Endometrium (tissue), 2 donors: Measurements from ENCODE around the gene RAD52.
"Not testable (repeated sequence)": the region's sequence is repeated elsewhere in the genome, so short reads cannot be mapped to it uniquely, and the experiment has no call there.

Experiments used
- FAIRE-seq: peaks from 2 replicates; lab custom pipeline; 2012; peaks lifted over from hg19 to GRCh38; lab: Jason Lieb, UNC
- donor health status: control.
- donor health status: control.

RAD52 gene

DNA sequence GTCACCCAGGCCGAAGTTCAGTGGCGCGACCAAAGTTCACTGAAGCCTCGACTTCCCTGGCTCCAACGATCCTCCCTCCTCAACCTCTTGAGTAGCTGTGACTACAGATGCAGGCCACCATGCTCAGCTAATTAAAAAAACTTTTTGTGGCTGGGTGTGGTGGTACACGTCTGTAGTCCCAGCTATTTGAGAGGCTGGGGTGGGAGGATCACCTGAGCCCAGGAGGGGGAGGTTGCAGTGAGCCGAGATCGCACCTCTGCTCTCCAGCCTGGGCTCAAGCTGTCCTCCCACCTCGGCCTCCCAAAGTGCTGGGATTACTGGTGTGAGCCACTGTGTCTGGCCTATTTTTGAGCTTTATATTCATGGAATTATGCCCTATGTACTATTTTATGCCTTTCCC lies 18.1 kb upstream of the RAD52 start:
- FAIRE-seq = no peak

DNA sequence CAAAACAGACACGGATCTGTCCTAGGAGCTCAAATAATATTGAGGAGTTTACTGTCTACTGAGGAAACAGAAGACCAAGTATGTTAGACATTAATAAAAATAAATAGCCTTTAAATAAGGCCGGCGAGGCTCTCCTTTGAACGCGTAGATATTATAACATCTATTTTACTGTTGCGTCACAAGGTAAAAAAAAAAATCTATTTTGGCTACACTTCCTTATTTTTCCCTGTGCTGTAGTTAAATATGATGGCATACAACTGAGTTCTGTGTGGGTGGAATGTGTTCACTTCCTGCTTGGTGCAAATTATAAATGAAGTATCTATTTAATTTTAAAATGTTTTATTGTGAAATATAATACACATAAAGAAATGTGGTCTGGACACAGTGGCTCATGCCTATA lies 17.2 kb upstream of the RAD52 start:
- FAIRE-seq = no peak

DNA sequence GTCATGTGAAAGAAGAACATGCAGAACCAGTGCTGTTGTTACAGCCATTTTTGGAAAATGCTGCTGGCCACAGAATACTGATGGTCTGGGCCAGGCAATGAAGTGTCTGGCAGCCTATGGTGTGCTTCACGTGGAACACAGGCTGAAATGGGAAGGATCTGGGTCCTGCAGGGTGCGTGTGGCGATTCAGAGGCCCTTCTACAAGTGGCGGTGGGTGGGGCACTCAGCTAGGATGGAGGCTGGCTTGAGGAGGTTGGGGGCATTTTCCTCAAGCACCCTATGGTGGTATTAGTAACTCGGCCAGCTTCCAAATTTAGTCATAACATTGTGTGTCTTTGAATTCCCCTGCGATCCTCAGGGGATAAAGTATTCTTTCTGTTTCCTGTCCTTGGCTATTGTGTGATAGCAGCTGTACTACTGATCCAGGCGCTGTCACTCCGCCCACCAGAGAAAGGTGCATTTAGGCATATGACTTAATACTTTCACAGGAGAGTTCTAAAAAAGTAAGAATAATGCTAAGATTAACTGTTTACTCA lies 9.2 kb upstream of the RAD52 start:
- FAIRE-seq = no peak

DNA sequence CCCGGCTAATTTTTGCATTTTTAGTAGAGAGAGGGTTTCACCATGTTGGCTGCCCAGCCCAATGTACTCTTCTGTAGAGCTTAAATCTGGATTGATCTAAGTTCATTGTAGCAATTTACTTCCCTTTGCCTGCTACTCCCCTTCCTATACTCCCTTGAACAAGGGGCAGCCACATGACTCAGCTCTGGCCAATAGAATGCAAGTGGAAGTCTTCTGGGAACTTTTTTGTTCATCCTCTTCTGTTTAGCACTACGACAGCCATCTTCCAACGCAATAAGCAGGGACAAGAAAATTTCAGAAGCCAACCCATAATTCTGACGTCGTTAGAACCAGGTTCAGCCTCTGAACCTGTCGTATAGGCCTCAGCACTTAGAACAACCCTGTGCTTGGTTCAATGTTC lies 6.4 kb upstream of the RAD52 start:
- no peak for FAIRE-seq

DNA sequence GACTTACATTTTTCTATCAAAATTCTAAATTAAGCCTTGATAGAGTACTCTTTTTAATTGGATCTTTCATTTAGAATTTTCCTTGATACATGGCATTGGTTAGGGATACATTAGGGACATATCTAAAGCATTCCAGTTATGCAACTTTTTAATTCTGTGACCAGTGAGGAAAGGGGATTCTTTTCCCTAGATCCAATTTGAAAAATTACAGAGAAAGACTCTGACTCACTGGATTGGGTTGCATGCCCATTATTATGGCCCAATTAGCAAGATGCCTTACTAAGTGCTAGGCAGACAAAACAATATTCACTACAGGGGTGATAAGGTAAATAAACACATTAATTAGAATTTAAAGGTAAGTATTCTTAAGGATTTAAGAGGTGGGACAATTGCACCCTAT lies 5.2 kb upstream of the RAD52 start:
- FAIRE-seq = no peak

DNA sequence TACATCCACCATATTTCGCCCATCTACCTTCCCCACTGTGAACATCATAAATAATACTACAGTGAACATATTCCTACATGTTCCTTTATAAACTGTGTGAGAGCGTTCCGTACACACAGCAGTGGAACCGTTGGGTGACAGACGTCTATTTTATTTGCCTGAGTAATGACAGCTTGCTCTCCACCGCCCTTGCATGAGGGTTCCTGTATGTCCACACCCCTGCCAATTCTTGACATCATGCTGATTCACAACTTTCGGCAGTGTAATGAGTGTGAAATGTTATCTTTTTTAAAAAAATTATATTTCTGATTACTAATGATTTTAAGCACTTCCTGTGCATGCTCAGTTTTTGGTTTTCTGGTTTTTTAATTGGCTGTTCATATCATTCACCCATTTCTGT lies 4.3 kb upstream of the RAD52 start:
- no peak for FAIRE-seq

DNA sequence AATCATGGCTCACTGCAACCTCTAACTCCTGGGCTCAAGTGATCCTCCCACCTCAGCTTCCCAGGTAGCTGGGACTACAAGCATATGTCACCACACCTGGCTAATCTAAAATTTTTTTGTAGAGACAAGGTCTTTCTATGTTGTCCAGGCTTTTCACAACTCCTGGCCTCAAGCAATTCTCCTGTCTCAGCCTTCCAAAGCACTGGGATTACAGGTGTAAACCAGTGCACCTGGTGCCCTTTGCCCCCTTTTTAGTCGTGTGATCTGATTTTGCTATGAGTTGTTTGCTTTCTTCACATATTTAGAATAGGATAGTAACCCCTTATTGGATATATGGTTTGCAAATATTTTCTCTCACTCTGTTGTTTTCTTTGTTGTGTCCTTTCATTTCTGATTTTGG lies 1.7 kb upstream of the RAD52 start:
- no peak for FAIRE-seq

DNA sequence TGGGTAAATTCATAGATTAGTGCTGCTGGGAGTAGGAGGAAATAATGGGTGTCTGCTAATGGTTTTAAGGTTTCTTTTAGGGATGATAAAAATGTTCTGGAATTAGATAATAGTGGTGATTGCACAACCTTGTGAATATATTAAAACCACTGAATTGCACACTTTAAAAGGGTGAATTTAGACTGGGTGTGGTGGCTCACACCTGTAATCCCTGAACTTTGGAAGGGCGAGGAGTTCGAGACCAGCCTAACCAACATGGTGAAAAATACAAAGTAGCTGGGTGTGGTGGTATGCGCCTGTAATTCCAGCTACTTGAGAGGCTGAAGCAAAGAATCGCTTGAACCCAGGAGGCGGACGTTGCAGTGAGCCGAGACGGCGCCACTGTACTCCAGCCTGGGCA lies 1.3 kb downstream of the RAD52 start:
- no peak for FAIRE-seq

DNA sequence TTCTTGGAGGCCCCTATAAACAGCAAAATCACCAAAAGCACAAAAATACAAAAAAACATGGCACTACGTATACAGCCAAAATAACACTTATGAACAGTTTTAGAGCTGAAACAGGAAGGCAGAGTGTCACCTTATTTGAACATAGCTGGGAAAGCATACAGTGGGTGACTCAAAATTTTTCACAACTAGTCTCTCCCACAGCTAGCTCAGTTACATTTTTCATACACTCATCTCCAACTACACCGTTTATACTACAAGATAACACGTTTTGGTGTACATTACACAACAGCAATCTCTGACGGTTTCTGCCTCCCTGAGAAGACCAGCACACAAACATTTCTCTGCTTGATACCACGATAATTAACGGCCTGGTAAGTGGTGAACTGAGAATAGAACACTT lies 2.9 kb downstream of the RAD52 start:
- FAIRE-seq = no peak

DNA sequence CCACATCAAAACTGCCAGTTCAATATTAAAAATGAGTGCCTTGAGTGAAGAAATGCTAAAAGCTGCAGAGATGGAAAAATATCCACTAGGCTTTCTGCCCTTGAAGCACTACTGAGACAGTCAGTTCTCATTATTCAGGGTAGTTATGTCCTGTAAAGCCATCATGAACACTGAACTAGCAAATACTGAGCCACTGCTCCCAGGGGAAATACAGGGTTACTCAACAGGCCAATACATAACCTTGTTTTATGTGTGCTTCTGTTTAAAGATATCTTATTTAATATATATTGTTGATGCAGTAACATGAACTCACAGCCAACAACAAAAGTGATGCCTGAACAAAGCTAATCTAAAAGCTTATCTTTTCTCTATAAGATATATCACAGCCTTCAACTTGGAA lies 3.3 kb downstream of the RAD52 start:
- FAIRE-seq = no peak

DNA sequence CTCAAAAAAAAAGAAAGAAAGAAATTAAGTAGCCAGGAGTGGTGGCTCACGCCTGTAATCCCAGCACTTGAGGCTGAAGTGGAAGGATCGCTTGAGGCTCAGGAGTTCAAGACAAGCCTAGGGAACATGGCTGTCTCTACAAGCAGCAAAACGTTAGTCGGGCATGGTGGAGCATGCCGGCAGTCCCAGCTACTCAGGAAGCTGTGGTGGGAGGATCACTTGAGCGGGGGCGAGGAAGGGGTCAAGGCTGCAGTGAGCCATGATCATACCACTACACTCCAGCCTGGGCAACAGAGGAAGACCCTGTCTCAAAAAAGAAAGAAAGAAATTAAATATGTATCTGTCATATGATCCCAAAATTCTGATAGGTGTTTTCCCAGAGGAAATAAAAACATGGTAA lies 5.3 kb downstream of the RAD52 start:
- FAIRE-seq = no peak

DNA sequence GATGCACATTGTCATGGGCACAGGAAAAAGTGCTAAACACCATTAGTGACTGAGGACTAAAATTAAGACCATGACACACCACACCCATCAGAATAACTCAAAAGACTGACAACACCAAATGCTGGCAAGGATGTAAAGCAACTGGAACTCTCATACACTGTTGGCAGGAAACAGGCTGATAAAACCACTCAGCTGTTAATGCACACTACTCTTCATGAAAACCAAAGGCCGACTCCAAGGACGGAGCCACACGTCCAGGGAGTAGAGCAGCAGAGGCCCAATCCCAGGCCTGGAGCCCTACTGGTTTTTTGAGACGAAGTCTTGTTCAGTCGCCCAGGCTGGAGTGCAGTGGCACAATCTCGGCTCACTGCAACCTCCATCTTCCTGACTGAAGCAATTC lies 6.4 kb downstream of the RAD52 start:
- FAIRE-seq = no peak

DNA sequence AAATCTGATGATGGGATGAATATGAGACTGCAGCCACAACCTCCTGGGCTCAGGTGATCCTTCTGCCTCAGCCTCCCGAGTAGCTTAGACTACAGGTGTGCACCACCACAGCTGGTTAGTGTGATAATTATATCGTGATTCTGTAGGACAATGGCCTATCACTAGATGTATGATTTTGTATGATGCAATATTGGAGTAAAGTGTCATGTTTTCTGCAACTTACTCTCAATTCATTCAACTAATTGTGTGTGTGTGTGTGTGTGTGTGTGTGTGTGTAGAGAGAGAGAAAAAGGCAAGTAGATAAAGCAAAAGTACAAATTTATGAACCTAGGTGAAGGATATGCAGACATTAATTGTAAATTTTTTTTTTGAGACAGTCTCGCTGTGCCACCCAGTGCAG lies 10.7 kb downstream of the RAD52 start:
- no peak for FAIRE-seq

DNA sequence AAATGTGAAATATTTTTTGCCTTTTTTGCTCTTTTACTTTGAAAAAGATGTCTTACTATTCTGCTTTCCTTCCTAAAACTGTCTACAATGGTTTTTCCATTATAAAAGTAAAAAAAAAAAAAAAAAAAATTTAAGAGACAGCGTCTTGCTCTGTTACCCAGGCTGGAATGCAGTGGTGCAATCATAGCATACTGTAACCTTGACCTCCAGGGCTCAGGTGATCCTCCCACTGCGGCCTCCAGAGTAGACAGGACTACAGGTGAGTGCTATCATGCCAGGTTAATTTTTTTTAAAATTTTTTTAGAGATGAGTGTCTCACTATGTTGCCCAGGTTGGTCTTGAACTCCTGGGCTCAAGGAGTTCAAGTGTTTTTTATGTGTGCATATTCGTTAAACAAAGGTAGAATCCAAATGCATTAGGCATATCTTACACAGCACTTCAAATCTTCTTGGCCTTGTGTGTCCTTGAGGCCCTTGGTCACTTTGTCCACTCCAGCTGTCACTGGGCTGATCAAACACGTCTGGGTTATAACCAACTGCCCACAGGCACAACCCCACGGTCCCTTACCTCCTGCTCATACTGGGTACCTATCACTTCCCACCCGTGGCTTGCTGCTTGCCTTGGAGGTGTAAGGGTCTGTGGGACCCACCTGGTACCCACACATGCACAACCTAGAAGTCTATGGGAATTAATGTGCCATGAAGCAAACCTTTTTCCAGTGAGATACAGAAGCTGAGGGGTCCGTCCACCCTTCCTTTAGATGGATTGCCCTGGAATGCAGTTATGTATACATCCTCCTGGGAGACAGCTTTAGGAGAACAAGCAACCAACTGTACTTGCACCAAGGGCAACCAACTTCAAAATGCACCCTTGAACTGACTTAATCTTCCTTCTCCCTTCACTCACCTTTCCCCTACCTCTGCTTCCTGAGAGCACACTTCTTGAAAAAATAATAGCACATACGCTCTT lies 12.8 kb downstream of the RAD52 start:
- FAIRE-seq = no peak

DNA sequence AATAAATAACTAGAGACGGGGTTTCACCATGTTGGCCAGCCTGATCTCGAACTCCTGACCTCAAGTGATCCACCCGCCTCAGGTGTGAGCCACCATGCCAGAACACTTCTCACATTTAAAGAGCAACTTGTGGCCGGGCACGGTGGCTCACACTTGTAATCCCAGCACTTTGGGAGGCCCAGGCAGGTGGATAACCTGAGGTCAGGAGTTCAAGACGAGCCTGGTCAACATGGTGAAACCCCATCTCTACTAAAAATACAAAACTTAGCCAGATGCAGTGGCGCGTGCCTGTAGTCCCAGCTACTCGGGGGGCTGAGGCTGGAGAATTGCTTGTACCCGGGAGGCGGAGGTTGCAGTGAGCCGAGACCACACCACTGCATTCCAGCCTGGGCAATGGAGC lies 13.6 kb downstream of the RAD52 start:
- FAIRE-seq = not testable (repeated sequence)

DNA sequence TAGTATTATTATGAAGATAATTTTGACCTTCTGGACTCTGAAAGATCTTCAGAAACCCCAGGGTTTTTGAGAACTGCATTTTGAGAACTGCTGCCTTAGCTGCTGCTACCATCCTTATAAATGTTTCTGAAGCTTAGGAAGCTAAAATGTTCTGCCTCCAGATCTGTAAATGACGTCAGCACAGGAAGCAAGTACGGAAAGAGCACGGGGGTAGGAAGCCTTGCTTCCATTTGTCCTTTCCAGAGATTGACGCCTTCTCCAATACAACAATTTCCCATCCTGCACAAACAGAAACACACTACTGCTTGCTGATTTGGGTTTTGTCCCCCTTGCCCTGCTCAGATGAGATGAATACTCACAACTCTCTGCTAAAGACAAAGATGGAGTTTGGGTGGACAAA lies 17.9 kb downstream of the RAD52 start:
- FAIRE-seq = no peak

DNA sequence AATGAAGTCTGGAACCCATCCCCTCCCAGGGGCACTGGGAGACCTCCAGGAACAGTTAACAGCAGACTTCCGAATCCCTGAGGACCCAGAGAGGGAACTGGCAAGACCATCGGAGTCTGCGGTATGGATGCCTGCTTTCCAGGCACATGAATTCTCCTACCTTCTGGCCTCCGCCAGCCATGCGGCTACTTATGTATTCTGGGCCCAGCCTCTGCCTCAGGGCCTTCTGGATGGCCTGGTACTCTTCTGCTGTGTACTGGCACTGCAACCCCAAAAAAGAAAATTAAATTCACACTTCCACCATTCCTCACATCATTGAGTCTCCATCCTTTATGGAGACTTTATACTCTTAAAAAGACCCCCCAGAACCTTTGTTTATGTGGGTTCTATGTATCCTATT lies 18.4 kb downstream of the RAD52 start:
- no peak for FAIRE-seq

DNA sequence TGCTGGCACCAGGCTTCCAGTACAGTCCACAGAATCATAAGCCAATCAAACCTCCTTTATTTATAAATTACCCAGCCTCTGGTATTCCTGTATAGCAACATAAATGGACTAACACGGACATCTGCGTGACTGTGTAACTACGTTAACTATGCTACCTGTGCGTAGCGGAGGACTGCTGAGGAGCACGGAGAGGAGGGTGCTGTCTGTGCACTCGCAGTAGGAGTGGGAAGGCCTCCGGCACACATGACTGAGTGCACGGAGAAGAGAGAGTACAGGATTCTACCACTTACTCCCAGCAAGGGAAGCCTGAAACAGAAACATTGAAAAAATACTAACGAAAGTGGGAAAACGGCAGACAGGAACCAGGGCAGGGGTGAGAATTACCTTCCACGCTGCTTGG lies 22.9 kb downstream of the RAD52 start:
- FAIRE-seq = no peak

DNA sequence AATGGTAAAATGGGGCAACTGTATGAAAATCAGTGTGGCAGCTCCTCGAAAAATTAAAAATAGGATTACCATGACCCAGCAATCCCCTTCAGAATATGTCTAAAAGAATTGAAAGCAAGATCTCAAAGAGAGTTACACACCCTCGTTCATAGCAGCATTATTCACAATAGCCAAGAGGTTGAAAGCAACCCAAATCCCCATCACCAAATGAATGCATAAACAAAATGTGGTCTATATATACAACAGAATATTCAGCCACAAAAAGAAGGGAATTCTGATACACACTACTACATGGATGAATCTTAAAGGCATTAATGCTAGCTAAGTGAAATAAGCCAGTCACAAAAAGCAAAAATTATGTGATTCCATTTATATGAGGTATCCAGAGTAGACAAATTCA lies 27.2 kb downstream of the RAD52 start:
- FAIRE-seq = no peak

DNA sequence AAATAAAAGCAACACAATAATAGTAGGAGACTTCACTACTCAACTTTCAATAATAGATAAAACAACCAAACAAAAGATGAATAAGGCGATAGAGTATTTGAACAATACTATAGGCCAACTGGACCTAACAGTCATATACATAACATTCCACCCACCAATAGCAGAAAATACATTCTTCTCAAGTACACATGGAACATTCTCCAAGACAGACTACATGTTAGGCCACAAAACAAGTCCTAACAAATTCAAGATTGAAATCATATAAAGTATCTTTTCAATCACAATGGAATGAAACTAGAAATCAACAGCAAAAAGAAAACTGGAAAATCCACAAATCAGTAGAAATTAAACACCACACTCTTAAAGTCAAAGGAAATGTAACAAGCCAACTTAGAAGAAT lies 28.8 kb downstream of the RAD52 start:
- FAIRE-seq = no peak

DNA sequence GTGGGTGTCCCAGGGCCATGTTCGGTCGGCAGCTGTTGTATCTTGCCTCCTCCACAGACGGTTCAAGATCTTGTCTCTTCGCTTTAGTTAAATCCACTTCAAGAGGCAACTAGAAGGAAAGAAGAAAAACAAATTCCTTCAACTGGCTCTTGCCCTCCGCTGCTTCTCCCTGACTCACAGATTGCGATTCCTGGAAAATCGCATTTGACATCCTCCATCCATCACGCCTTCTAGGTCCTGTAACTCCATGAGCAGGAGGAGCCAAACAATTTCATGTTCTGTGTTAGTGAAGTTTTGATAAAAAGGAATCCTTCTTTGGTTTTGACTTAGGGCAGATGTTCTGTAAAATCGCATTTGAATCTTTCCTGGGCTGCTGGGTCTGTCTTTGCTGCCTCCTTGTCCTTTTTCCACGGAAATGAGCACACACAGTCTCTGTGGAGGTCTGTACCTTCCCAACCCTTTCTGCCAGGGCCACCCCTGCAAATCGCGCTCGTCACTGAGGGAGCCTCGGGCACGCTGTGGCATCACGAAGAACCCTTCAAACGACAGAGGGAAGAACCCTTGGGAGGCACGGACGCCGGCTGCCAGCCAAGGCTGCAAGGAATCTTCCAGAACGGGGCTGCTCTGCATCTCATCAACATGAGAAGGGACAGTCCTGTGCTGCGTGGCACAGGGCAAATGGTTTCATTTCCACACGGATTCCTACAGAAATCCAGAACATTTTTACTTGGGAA lies 32.6 kb downstream of the RAD52 start:
- no peak for FAIRE-seq

DNA sequence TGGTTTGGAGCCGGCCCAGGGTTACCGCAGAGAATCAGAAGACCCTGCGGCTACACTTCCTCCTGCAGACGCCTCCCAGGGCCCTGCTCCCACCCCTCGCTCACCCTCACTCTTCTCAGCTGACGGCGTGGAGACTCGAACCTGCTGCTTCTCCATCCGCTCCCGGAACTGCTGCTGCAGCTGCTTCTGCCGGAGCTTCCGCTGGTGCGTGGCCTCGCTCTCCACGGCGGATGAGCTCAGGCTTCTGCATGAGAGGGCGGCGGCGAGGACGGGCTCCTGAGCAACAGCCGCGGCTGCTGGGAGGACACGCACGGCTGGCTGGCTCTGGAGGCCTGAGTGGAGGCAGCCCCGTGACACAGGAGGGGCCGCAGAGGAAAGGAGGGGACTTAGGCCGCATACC lies 33.3 kb downstream of the RAD52 start:
- no peak for FAIRE-seq

DNA sequence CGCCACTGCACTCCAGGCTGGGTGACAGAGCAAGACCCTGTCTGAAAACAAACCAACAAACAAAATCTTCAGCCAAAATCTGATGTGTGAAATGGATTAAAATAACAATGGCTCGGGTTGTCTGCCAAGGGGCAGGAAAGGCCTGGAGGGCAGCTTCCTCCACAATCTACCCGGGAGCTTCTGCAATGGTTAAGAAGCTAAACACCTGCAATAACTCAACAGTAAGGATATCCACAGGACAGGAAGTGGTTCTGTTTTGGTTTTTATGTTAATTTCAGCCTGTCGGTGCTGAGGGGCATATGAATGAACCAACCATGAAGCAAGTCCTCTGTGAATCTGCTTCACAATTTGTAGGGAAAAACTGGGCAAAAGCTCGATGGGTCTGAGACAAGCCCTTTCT lies 34.4 kb downstream of the RAD52 start:
- FAIRE-seq = no peak
